ENCODE measurements around the gene ABCA1. TPM values are rescaled to one million over a fixed set of nuclear protein-coding genes. Genes with fewer than 3 reads are reported as not detected.

Gene ABCA1
- total and polyA plus RNA-seq, 4 experiments from 2014 or later, result 0.57 to 1.2 (median 0.91) TPM

- intact Hi-C loops (cut with micrococcal nuclease), result no loop called here
- Histone ChIP-seq H3K27me3 (ENCODE audit: insufficient read depth, low read length) (no peaks in the 10 kb centered on the region), H3K36me3 (ENCODE audit: insufficient read depth, low read length) (no peaks in the 10 kb centered on the region), H3K9me3 (ENCODE audit: control insufficient read depth in 1 of 2, low read length in 2 of 2) (no peaks in the 10 kb centered on the region), H3K4me3 (ENCODE audit: low read length in 2 of 2) (no peak overlapping the region), H3K27ac (ENCODE audit: low read depth, low read length) (no peak overlapping the region), H3K4me1 (ENCODE audit: insufficient read depth, low read length) (no peaks in the 10 kb centered on the region)
- peaks cover 0 to 4% of the 10 kb centered on the region in 2 donors for H3K36me3 Mint-ChIP-seq
- ChIA-PET POLR2A (ENCODE audit: partially characterized antibody) (no interaction called here), CTCF (ENCODE audit: partially characterized antibody) (interaction anchor here (1.1 kb wide), 1 partner anchor 536 kb away, joined by 3 read pairs; no protein-coding TSS in a partner anchor)
- H3K27ac Mint-ChIP-seq, result no peak overlapping the region
- no peak for DNase-seq
- H3K4me3 Mint-ChIP-seq, result no peak overlapping the region
- no peaks in the 10 kb centered on the region for H3K9me3 Mint-ChIP-seq
- no peaks in the 10 kb centered on the region for H3K4me1 Mint-ChIP-seq
- H3K27me3 Mint-ChIP-seq, result no peaks in the 10 kb centered on the region
Observed at GRCh38 chr9:104879555-104880309, 48.2 kb downstream of the ABCA1 start.

GRCh38 chr9:104876587-104876986 lies 51.4 kb downstream of the ABCA1 start:
- no peaks in the 10 kb centered on the region for H3K36me3 ChIP-seq (ENCODE audit: insufficient read depth, low read length)
- DNase-seq, result no peak
- no peak overlapping the region for H3K27ac ChIP-seq (ENCODE audit: low read depth, low read length)
- no peaks in the 10 kb centered on the region for H3K4me1 ChIP-seq (ENCODE audit: insufficient read depth, low read length)
- Mint-ChIP-seq H3K27ac (no peak overlapping the region), H3K4me3 (no peak overlapping the region), H3K36me3 (peaks cover 0 to 4% of the 10 kb centered on the region in 2 donors), H3K9me3 (peaks cover 0 to 3% (median 0%) of the 10 kb centered on the region in 8 donors), H3K27me3 (no peaks in the 10 kb centered on the region), H3K4me1 (peaks cover 0 to 1% (median 0%) of the 10 kb centered on the region in 4 donors)
- POLR2A ChIA-PET (ENCODE audit: partially characterized antibody), result no interaction called here
- no peaks in the 10 kb centered on the region for H3K9me3 ChIP-seq (ENCODE audit: control insufficient read depth in 1 of 2, low read length in 2 of 2)
- H3K4me3 ChIP-seq (ENCODE audit: low read length in 2 of 2), result no peak overlapping the region
- H3K27me3 ChIP-seq (ENCODE audit: insufficient read depth, low read length), result no peaks in the 10 kb centered on the region
- intact Hi-C loops (cut with micrococcal nuclease), result no loop called here
- CTCF ChIA-PET (ENCODE audit: partially characterized antibody), result interaction anchor here (1.3 kb wide), 1 partner anchor 14 kb away, joined by 4 read pairs; no protein-coding TSS in a partner anchor

- Mint-ChIP-seq H3K9me3 (peaks cover 0 to 3% (median 0%) of the 10 kb centered on the region in 8 donors), H3K4me1 (peaks cover 0 to 1% (median 0%) of the 10 kb centered on the region in 4 donors), H3K27me3 (no peaks in the 10 kb centered on the region), H3K4me3 (no peak overlapping the region), H3K36me3 (peaks cover 0 to 4% of the 10 kb centered on the region in 2 donors), H3K27ac (no peak overlapping the region)
- H3K27ac ChIP-seq (ENCODE audit: low read depth, low read length), result no peak overlapping the region
- H3K9me3 ChIP-seq (ENCODE audit: control insufficient read depth in 1 of 2, low read length in 2 of 2), result no peaks in the 10 kb centered on the region
- no peak for DNase-seq
- no peaks in the 10 kb centered on the region for H3K27me3 ChIP-seq (ENCODE audit: insufficient read depth, low read length)
- ChIA-PET POLR2A (ENCODE audit: partially characterized antibody) (no interaction called here), CTCF (ENCODE audit: partially characterized antibody) (interaction anchor here (0.6 to 1.3 kb wide), 2 partner anchors 13 to 302 kb away, joined by 4 read pairs; no protein-coding TSS in a partner anchor)
- intact Hi-C loops (cut with micrococcal nuclease), result no loop called here
- H3K4me3 ChIP-seq (ENCODE audit: low read length in 2 of 2), result no peak overlapping the region
- no peaks in the 10 kb centered on the region for H3K36me3 ChIP-seq (ENCODE audit: insufficient read depth, low read length)
- no peaks in the 10 kb centered on the region for H3K4me1 ChIP-seq (ENCODE audit: insufficient read depth, low read length)
Observed at GRCh38 chr9:104875897-104876296, 52.1 kb downstream of the ABCA1 start.

- intact Hi-C loops (cut with micrococcal nuclease), result no loop called here
Observed at GRCh38 chr9:104875320-104875719, 52.6 kb downstream of the ABCA1 start.

GRCh38 chr9:104873489-104873850 lies 54.5 kb downstream of the ABCA1 start:
- Mint-ChIP-seq H3K4me1 (peaks cover 0 to 1% (median 0%) of the 10 kb centered on the region in 4 donors), H3K36me3 (peaks cover 0 to 6% of the 10 kb centered on the region in 2 donors), H3K4me3 (no peak overlapping the region), H3K9me3 (peaks cover 0 to 4% (median 0%) of the 10 kb centered on the region in 8 donors), H3K27me3 (no peaks in the 10 kb centered on the region), H3K27ac (no peak overlapping the region)
- intact Hi-C loops (cut with micrococcal nuclease), result no loop called here
- no peaks in the 10 kb centered on the region for H3K9me3 ChIP-seq (ENCODE audit: control insufficient read depth in 1 of 2, low read length in 2 of 2)
- no peak overlapping the region for H3K4me3 ChIP-seq (ENCODE audit: low read length in 2 of 2)
- no peaks in the 10 kb centered on the region for H3K27me3 ChIP-seq (ENCODE audit: insufficient read depth, low read length)
- H3K27ac ChIP-seq (ENCODE audit: low read depth, low read length), result no peak overlapping the region
- ChIA-PET POLR2A (ENCODE audit: partially characterized antibody) (no interaction called here), CTCF (ENCODE audit: partially characterized antibody) (no interaction called here)
- no peaks in the 10 kb centered on the region for H3K36me3 ChIP-seq (ENCODE audit: insufficient read depth, low read length)
- H3K4me1 ChIP-seq (ENCODE audit: insufficient read depth, low read length), result no peaks in the 10 kb centered on the region
- no peak for DNase-seq

More at GRCh38 chr9:104875320-104875719, 52.6 kb downstream of the ABCA1 start:
- no peaks in the 10 kb centered on the region for H3K4me1 ChIP-seq (ENCODE audit: insufficient read depth, low read length)
- no peak overlapping the region for H3K27ac ChIP-seq (ENCODE audit: low read depth, low read length)
- DNase-seq, result no peak
- Mint-ChIP-seq H3K36me3 (peaks cover 0 to 4% of the 10 kb centered on the region in 2 donors), H3K27ac (no peak overlapping the region), H3K9me3 (peaks cover 0 to 4% (median 0%) of the 10 kb centered on the region in 8 donors), H3K4me3 (no peak overlapping the region), H3K27me3 (no peaks in the 10 kb centered on the region), H3K4me1 (peaks cover 0 to 1% (median 0%) of the 10 kb centered on the region in 4 donors)
- no peak overlapping the region for H3K4me3 ChIP-seq (ENCODE audit: low read length in 2 of 2)
- no peaks in the 10 kb centered on the region for H3K27me3 ChIP-seq (ENCODE audit: insufficient read depth, low read length)
- CTCF ChIA-PET (ENCODE audit: partially characterized antibody), result interaction anchor here (0.6 kb wide), 1 partner anchor 303 kb away, joined by 4 read pairs; no protein-coding TSS in a partner anchor
- H3K9me3 ChIP-seq (ENCODE audit: control insufficient read depth in 1 of 2, low read length in 2 of 2), result no peaks in the 10 kb centered on the region
- POLR2A ChIA-PET (ENCODE audit: partially characterized antibody), result no interaction called here
- no peaks in the 10 kb centered on the region for H3K36me3 ChIP-seq (ENCODE audit: insufficient read depth, low read length)

- CTCF ChIA-PET (ENCODE audit: partially characterized antibody), result no interaction called here
- H3K27me3 Mint-ChIP-seq, result no peaks in the 10 kb centered on the region
- peaks cover 0 to 1% (median 0%) of the 10 kb centered on the region in 4 donors for H3K4me1 Mint-ChIP-seq
- H3K27ac Mint-ChIP-seq, result no peak overlapping the region
- Histone ChIP-seq H3K36me3 (ENCODE audit: insufficient read depth, low read length) (no peaks in the 10 kb centered on the region), H3K9me3 (ENCODE audit: control insufficient read depth in 1 of 2, low read length in 2 of 2) (no peaks in the 10 kb centered on the region), H3K27me3 (ENCODE audit: insufficient read depth, low read length) (no peaks in the 10 kb centered on the region), H3K4me1 (ENCODE audit: insufficient read depth, low read length) (no peaks in the 10 kb centered on the region), H3K27ac (ENCODE audit: low read depth, low read length) (no peak overlapping the region), H3K4me3 (ENCODE audit: low read length in 2 of 2) (no peak overlapping the region)
- H3K36me3 Mint-ChIP-seq, result peaks cover 0 to 8% of the 10 kb centered on the region in 2 donors
- no peak for DNase-seq
- intact Hi-C loops (cut with micrococcal nuclease), result no loop called here
- POLR2A ChIA-PET (ENCODE audit: partially characterized antibody), result no interaction called here
- peaks cover 0 to 4% (median 0%) of the 10 kb centered on the region in 8 donors for H3K9me3 Mint-ChIP-seq
- H3K4me3 Mint-ChIP-seq, result no peak overlapping the region
Observed at GRCh38 chr9:104872656-104873488, 55.1 kb downstream of the ABCA1 start.

GRCh38 chr9:104871961-104872527 lies 55.9 kb downstream of the ABCA1 start:
- intact Hi-C loops (cut with micrococcal nuclease), result no loop called here
- no peaks in the 10 kb centered on the region for H3K9me3 ChIP-seq (ENCODE audit: control insufficient read depth in 1 of 2, low read length in 2 of 2)
- H3K4me3 ChIP-seq (ENCODE audit: low read length in 2 of 2), result no peak overlapping the region
- no peaks in the 10 kb centered on the region for H3K27me3 ChIP-seq (ENCODE audit: insufficient read depth, low read length)
- H3K36me3 ChIP-seq (ENCODE audit: insufficient read depth, low read length), result no peaks in the 10 kb centered on the region
- no peak for DNase-seq
- no peaks in the 10 kb centered on the region for H3K4me1 ChIP-seq (ENCODE audit: insufficient read depth, low read length)
- Mint-ChIP-seq H3K36me3 (peaks cover 0 to 8% of the 10 kb centered on the region in 2 donors), H3K4me1 (peaks cover 0 to 1% (median 0%) of the 10 kb centered on the region in 4 donors), H3K27ac (peak overlapping the region in 2 of 7 donors; percentile 13 to 52), H3K4me3 (no peak overlapping the region), H3K27me3 (no peaks in the 10 kb centered on the region), H3K9me3 (peaks cover 0 to 4% (median 0%) of the 10 kb centered on the region in 8 donors)
- ChIA-PET CTCF (ENCODE audit: partially characterized antibody) (no interaction called here), POLR2A (ENCODE audit: partially characterized antibody) (no interaction called here)
- H3K27ac ChIP-seq (ENCODE audit: low read depth, low read length), result no peak overlapping the region
